Right atrium auricular region (tissue), 2 donors: Measurements from ENCODE around the gene RNF114. TPM values are rescaled to one million over a fixed set of nuclear protein-coding genes. Genes with fewer than 3 reads are reported as not detected.

Experiments
- DNase-seq: peaks from one replicate; pipeline ENCODE4 v3.0.0-alpha.2; 2019; ENCODE audit warnings: low spot score
- H3K27ac ChIP-seq, 2 donors: fragments of 200-600 bp; sonication (generic); 1 replicate in 1 of 2; 2 replicates in 1 of 2; pipeline ENCODE4 v1.5.1; 2016 to 2019
- H3K27me3 ChIP-seq, 2 donors: fragments of 200-600 bp; sonication (generic); one replicate each; pipeline versions ENCODE4 v1.5.1 to v1.6.0; 2017 to 2019
- H3K36me3 ChIP-seq: fragments of 200-600 bp; sonication (generic); one replicate; pipeline ENCODE4 v1.5.1; 2016
- H3K4me1 ChIP-seq, 2 donors: fragments of 200-600 bp; sonication (generic); one replicate each; pipeline versions ENCODE4 v1.5.1 to v1.6.0; 2017 to 2019
- H3K4me3 ChIP-seq, 2 donors: fragments of 200-600 bp; sonication (generic); 1 replicate in 1 of 2; 2 replicates in 1 of 2; pipeline ENCODE4 v1.5.1; 2017 to 2019; ENCODE audit warnings: mild to moderate bottlenecking in 1 of 2, moderate library complexity in 1 of 2
- H3K9me3 ChIP-seq, 2 donors: fragments of 200-600 bp; sonication (generic); one replicate each; pipeline ENCODE4 v1.5.1; 2019
- CTCF ChIP-seq, 2 donors: fragments of 200-600 bp; sonication (generic); IDR thresholded peaks; one replicate each; pipeline ENCODE4 v1.5.1; 2019; ENCODE audit warnings: antibody characterized with exemption in 2 of 2
- total RNA-seq, 2 donors: library from RNA; depleted of rRNA; stranded (reverse); fragments of >200 nt; gene quantifications; one replicate each; pipeline ENCODE4 v1.1.0, GENCODE V29; 2016

RNF114 gene
- total RNA-seq, 2 donors from 2014 or later: 40.2 to 117 TPM

- peak overlapping the region; percentile 98 for H3K27ac ChIP-seq
- H3K27me3 ChIP-seq: no peaks in the 10 kb centered on the region
- TF ChIP-seq CTCF (IDR thresholded peaks at IDR 0.05): no peak
- peaks cover 0 to 61% of the 10 kb centered on the region in 2 donors for H3K4me1 ChIP-seq
- no peaks in the 10 kb centered on the region for H3K9me3 ChIP-seq
- peak overlapping the region; percentile 96 to 100 for H3K4me3 ChIP-seq
- no peaks in the 10 kb centered on the region for H3K36me3 ChIP-seq
- DNase-seq: no peak
Observed at GRCh38 chr20:49914310-49915117, 21.7 kb upstream of the RNF114 start.

- H3K9me3 ChIP-seq: no peaks in the 10 kb centered on the region
- no peaks in the 10 kb centered on the region for H3K36me3 ChIP-seq
- no peak for DNase-seq
- H3K27ac ChIP-seq: peak overlapping the region; percentile 98
- H3K27me3 ChIP-seq: no peaks in the 10 kb centered on the region
- peak overlapping the region; percentile 96 to 100 for H3K4me3 ChIP-seq
- no peak for TF ChIP-seq CTCF (IDR thresholded peaks at IDR 0.05)
- H3K4me1 ChIP-seq: peaks cover 0 to 56% of the 10 kb centered on the region in 2 donors
Observed at GRCh38 chr20:49915118-49915379, 21.1 kb upstream of the RNF114 start.

- peak; percentile 97 for DNase-seq
- H3K9me3 ChIP-seq: no peaks in the 10 kb centered on the region
- TF ChIP-seq CTCF (IDR thresholded peaks at IDR 0.05): peak in 1 of 2 donors; percentile 12
- H3K4me1 ChIP-seq: peaks cover 0 to 51% of the 10 kb centered on the region in 2 donors
- peak within 1 kb of the TSS; percentile 96 to 100 for H3K4me3 ChIP-seq
- H3K36me3 ChIP-seq: no peaks in the 10 kb centered on the region
- H3K27ac ChIP-seq: peak within 1 kb of the TSS; percentile 98
- no peaks in the 10 kb centered on the region for H3K27me3 ChIP-seq
Observed at GRCh38 chr20:49915380-49916145, 20.6 kb upstream of the RNF114 start, which contains the start of gene SPATA2. Gene SPATA2, minus strand, starts transcription at chr20:49915529. Its CDS starts 7,039 bp downstream, at chr20:49908490.

GRCh38 chr20:49916146-49917002 is 19.8 kb upstream of the RNF114 start:
- H3K36me3 ChIP-seq: no peaks in the 10 kb centered on the region
- H3K4me1 ChIP-seq: peaks cover 0 to 43% of the 10 kb centered on the region in 2 donors
- H3K4me3 ChIP-seq: peak overlapping the region; percentile 96 to 100
- DNase-seq: no peak
- no peaks in the 10 kb centered on the region for H3K9me3 ChIP-seq
- no peak for TF ChIP-seq CTCF (IDR thresholded peaks at IDR 0.05)
- no peaks in the 10 kb centered on the region for H3K27me3 ChIP-seq
- peak overlapping the region; percentile 98 for H3K27ac ChIP-seq

- no peaks in the 10 kb centered on the region for H3K9me3 ChIP-seq
- H3K27me3 ChIP-seq: no peaks in the 10 kb centered on the region
- no peak for TF ChIP-seq CTCF (IDR thresholded peaks at IDR 0.05)
- H3K27ac ChIP-seq: no peak overlapping the region
- peaks cover 0 to 25% of the 10 kb centered on the region in 2 donors for H3K4me1 ChIP-seq
- DNase-seq: no peak
- no peak overlapping the region for H3K4me3 ChIP-seq
- H3K36me3 ChIP-seq: no peaks in the 10 kb centered on the region
Observed at GRCh38 chr20:49918446-49918845, 17.8 kb upstream of the RNF114 start.
